NCI-H2029 (cell line): ENCODE data around the gene CPNE5.

ENCODE experiments used
- DNase-seq: peaks from one replicate; lab custom pipeline; 2025; lab: John Stamatoyannopoulos, UW

CPNE5 gene

GRCh38 chr6:36743538-36744303, 95.5 kb downstream of the CPNE5 start:
- DNase-seq, result no peak

- DNase-seq, result no peak
Observed at GRCh38 chr6:36743032-36743431, 96.2 kb downstream of the CPNE5 start.

- DNase-seq, result no peak
Observed at GRCh38 chr6:36742146-36742545, 97.1 kb downstream of the CPNE5 start.

GRCh38 chr6:36740818-36741179, 98.4 kb downstream of the CPNE5 start:
- no peak for DNase-seq

GRCh38 chr6:36739947-36740817, 99.1 kb downstream of the CPNE5 start:
- no peak for DNase-seq

GRCh38 chr6:36738108-36738507, 101.1 kb downstream of the CPNE5 start:
- no peak for DNase-seq

GRCh38 chr6:36737043-36737785, 102.0 kb downstream of the CPNE5 start:
- no peak for DNase-seq

- DNase-seq, result peak; percentile 48
Observed at GRCh38 chr6:36735110-36736071, 103.9 kb downstream of the CPNE5 start.

GRCh38 chr6:36734486-36735060, 104.7 kb downstream of the CPNE5 start:
- DNase-seq, result no peak

GRCh38 chr6:36733300-36733699, 105.9 kb downstream of the CPNE5 start:
- DNase-seq, result no peak

- no peak for DNase-seq
Observed at GRCh38 chr6:36731622-36732310, 107.5 kb downstream of the CPNE5 start.

GRCh38 chr6:36730424-36731380, 108.5 kb downstream of the CPNE5 start:
- DNase-seq, result no peak

- no peak for DNase-seq
Observed at GRCh38 chr6:36729161-36729524, 110.1 kb downstream of the CPNE5 start.

GRCh38 chr6:36728289-36729160, 110.7 kb downstream of the CPNE5 start:
- DNase-seq, result no peak

- peak; percentile 89 for DNase-seq
Observed at GRCh38 chr6:36727505-36728021, 111.7 kb downstream of the CPNE5 start.

- DNase-seq, result no peak
Observed at GRCh38 chr6:36725581-36725980, 113.7 kb downstream of the CPNE5 start.

- DNase-seq, result peak; percentile 79
Observed at GRCh38 chr6:36724514-36725390, 114.5 kb downstream of the CPNE5 start.
